H1 (cell line): Measurements from ENCODE around the gene BCL2L12. TPM values are rescaled to one million over a fixed set of nuclear protein-coding genes. Genes with fewer than 3 reads are reported as not detected.

ENCODE experiments used
- CTCF ChIA-PET: fragments of 300-600 bp; sonication (Branson Sonifier 250); formaldehyde crosslinking; loops from one replicate; lab custom pipeline; 2021; ENCODE audit not compliant: partially characterized antibody; lab: Charles Lee
- POLR2A ChIA-PET: fragments of 300-600 bp; sonication (Branson Sonifier 250); formaldehyde crosslinking; loops from one replicate; lab custom pipeline; 2021; ENCODE audit warnings: inconsistent platforms; ENCODE audit not compliant: partially characterized antibody; lab: Charles Lee
- DNase-seq, 2 experiments: peaks; one replicate each; pipeline versions ENCODE4 v3.0.0 to v3.0.0-alpha.2; 2010 to 2022; ENCODE audit warnings: low spot score in 2 of 2, low read depth in 1 of 2, mixed read lengths in 1 of 2
- FAIRE-seq: peaks from 2 replicates; lab custom pipeline; 2011; peaks lifted over from hg19 to GRCh38; lab: Jason Lieb, UNC
- H2AFZ ChIP-seq: 2 replicates; pipeline ENCODE4 v1.8.1; 2012; ENCODE audit warnings: low read length, inconsistent platforms
- H2AK5ac ChIP-seq: 2 replicates; pipeline ENCODE4 v1.6.1; 2013; ENCODE audit warnings: low read depth, low read length
- H2BK120ac ChIP-seq: replicated peaks from 2 replicates; pipeline ENCODE3; 2013; ENCODE audit warnings: low read depth, low read length, inconsistent platforms
- H2BK12ac ChIP-seq: 2 replicates; pipeline ENCODE4 v1.6.1; 2013; ENCODE audit warnings: low read depth, low read length
- H2BK15ac ChIP-seq: 2 replicates; pipeline ENCODE4 v1.6.1; 2013; ENCODE audit warnings: low read length
- H2BK20ac ChIP-seq: 2 replicates; pipeline ENCODE4 v1.6.1; 2013; ENCODE audit warnings: low read length
- H2BK5ac ChIP-seq: 2 replicates; pipeline ENCODE4 v1.6.1; 2013; ENCODE audit warnings: low read depth, low read length
- H3K14ac ChIP-seq: 2 replicates; pipeline ENCODE4 v1.6.1; 2013; ENCODE audit warnings: inconsistent platforms; ENCODE audit not compliant: insufficient read length
- H3K18ac ChIP-seq: 2 replicates; pipeline ENCODE4 v1.6.1; 2013; ENCODE audit warnings: low read length; ENCODE audit errors: extremely low read depth
- H3K23ac ChIP-seq: 2 replicates; pipeline ENCODE4 v1.6.1; 2013; ENCODE audit warnings: inconsistent platforms; ENCODE audit not compliant: insufficient read length
- H3K23me2 ChIP-seq: 2 replicates; pipeline ENCODE4 v1.6.1; 2013; ENCODE audit warnings: low read depth, low read length
- H3K27ac ChIP-seq: 2 replicates; pipeline ENCODE4 v1.6.1; 2011; ENCODE audit warnings: low read depth, low read length, inconsistent platforms
- H3K27me3 ChIP-seq, 4 experiments: replicated peaks in 1 of 4; 1 replicate in 1 of 4; 2 replicates in 3 of 4; pipeline versions ENCODE4 v1.6.1 to v1.8.1; 2011 to 2013; ENCODE audit warnings: low read length in 3 of 4, mild to moderate bottlenecking in 3 of 4, inconsistent platforms in 2 of 4, mixed read lengths in 2 of 4, moderate library complexity in 1 of 4; ENCODE audit not compliant: control insufficient read depth in 3 of 4, insufficient read depth in 3 of 4; ENCODE audit errors: extremely low read depth in 1 of 4
- H3K36me3 ChIP-seq, 4 experiments: 2 replicates each; pipeline versions ENCODE4 v1.6.1 to v1.8.1; 2011 to 2013; ENCODE audit warnings: mild to moderate bottlenecking in 4 of 4, low read length in 3 of 4, moderate library complexity in 2 of 4, control low read depth in 1 of 4, inconsistent platforms in 1 of 4; ENCODE audit not compliant: insufficient read depth in 4 of 4, control insufficient read depth in 2 of 4
- H3K4ac ChIP-seq: replicated peaks from 2 replicates; pipeline ENCODE3; 2013; ENCODE audit warnings: low read length, low read depth, mixed read lengths, inconsistent platforms; ENCODE audit not compliant: insufficient read length
- H3K4me1 ChIP-seq, 4 experiments: replicated peaks in 1 of 4; 1 replicate in 1 of 4; 2 replicates in 3 of 4; pipeline versions ENCODE4 v1.6.1 to v1.8.1; 2011 to 2013; ENCODE audit warnings: low read length in 3 of 4, inconsistent platforms in 2 of 4, mixed read lengths in 1 of 4; ENCODE audit not compliant: insufficient read depth in 4 of 4, control insufficient read depth in 3 of 4
- H3K4me2 ChIP-seq, 2 experiments: 2 replicates each; pipeline versions ENCODE4 v1.6.1 to v1.8.1; 2011 to 2013; ENCODE audit warnings: low read depth in 2 of 2, low read length in 2 of 2, control low read depth in 1 of 2, inconsistent platforms in 1 of 2, mild to moderate bottlenecking in 1 of 2; ENCODE audit not compliant: insufficient read depth in 1 of 2
- H3K4me3 ChIP-seq, 4 experiments: fragments of 200-600, 300-600 bp in 1 of 4; sonication (generic), shearing (Covaris generic), sonication (Bioruptor Twin) in 1 of 4; 2 replicates each; pipeline versions ENCODE4 v1.5.1 to v1.8.1; 2011 to 2016; ENCODE audit warnings: low read length in 4 of 4, low read depth in 3 of 4, control low read depth in 2 of 4, inconsistent platforms in 2 of 4, mild to moderate bottlenecking in 2 of 4, mixed read lengths in 1 of 4, moderate library complexity in 1 of 4; ENCODE audit not compliant: insufficient read depth in 2 of 4; ENCODE audit errors: extremely low read depth in 1 of 4
- H3K56ac ChIP-seq: replicated peaks from 2 replicates; pipeline ENCODE3; 2013; ENCODE audit warnings: low read depth, mild to moderate bottlenecking, mixed read lengths, low read length, inconsistent platforms; ENCODE audit not compliant: insufficient read length
- H3K79me1 ChIP-seq: 2 replicates; pipeline ENCODE4 v1.6.1; 2013; ENCODE audit warnings: low read depth, low read length, control low read depth
- H3K79me2 ChIP-seq, 2 experiments: 2 replicates each; pipeline versions ENCODE4 v1.6.1 to v1.8.1; 2012 to 2013; ENCODE audit warnings: low read length in 2 of 2, mild to moderate bottlenecking in 2 of 2, inconsistent platforms in 1 of 2; ENCODE audit not compliant: insufficient read depth in 2 of 2, control insufficient read depth in 1 of 2
- H3K9ac ChIP-seq, 4 experiments: replicated peaks in 1 of 4; 1 replicate in 1 of 4; 2 replicates in 3 of 4; pipeline versions ENCODE4 v1.6.1 to v1.8.1; 2011 to 2013; ENCODE audit warnings: low read depth in 3 of 4, low read length in 3 of 4, control low read depth in 2 of 4, mild to moderate bottlenecking in 2 of 4, moderate library complexity in 2 of 4, inconsistent platforms in 1 of 4; ENCODE audit errors: extremely low read depth in 1 of 4
- H3K9me3 ChIP-seq, 2 experiments: 2 replicates each; pipeline versions ENCODE4 v1.6.1 to v1.8.1; 2012 to 2013; ENCODE audit warnings: mild to moderate bottlenecking in 2 of 2, moderate library complexity in 2 of 2, control low read depth in 1 of 2, inconsistent platforms in 1 of 2, low read depth in 1 of 2, low read length in 1 of 2, mixed read lengths in 1 of 2; ENCODE audit not compliant: insufficient read depth in 2 of 2
- H4K20me1 ChIP-seq, 2 experiments: replicated peaks in 1 of 2; 2 replicates each; pipeline versions ENCODE3 to v1.8.1; 2011 to 2013; ENCODE audit warnings: inconsistent platforms in 2 of 2, low read length in 2 of 2, mild to moderate bottlenecking in 1 of 2; ENCODE audit not compliant: insufficient read depth in 2 of 2, control insufficient read depth in 1 of 2
- H4K5ac ChIP-seq: 2 replicates; pipeline ENCODE4 v1.6.1; 2013; ENCODE audit warnings: low read length, low read depth, mixed read lengths, inconsistent platforms; ENCODE audit not compliant: insufficient read length
- H4K8ac ChIP-seq: 2 replicates; pipeline ENCODE4 v1.8.0; 2013; ENCODE audit warnings: mild to moderate bottlenecking, moderate library complexity, low read length, inconsistent platforms; ENCODE audit not compliant: insufficient read depth; ENCODE audit errors: extremely low read depth
- H4K91ac ChIP-seq: replicated peaks from 2 replicates; pipeline ENCODE3; 2013; ENCODE audit warnings: low read length, mixed read lengths, inconsistent platforms; ENCODE audit not compliant: insufficient read length
- BCL11A ChIP-seq, 2 experiments: IDR thresholded peaks; one replicate each; pipeline ENCODE4 v1.6.1; 2011; ENCODE audit warnings: low read depth in 2 of 2, low read length in 2 of 2, mild to moderate bottlenecking in 2 of 2
- CTCF ChIP-seq, 3 experiments: IDR thresholded peaks; 1 replicate in 2 of 3; 2 replicates in 1 of 3; pipeline versions ENCODE4 v1.5.1 to v1.6.1; 2011; ENCODE audit warnings: low read length in 3 of 3, mild to moderate bottlenecking in 3 of 3, inconsistent platforms in 2 of 3, low read depth in 1 of 3, moderate library complexity in 1 of 3; ENCODE audit not compliant: insufficient read depth in 1 of 3; ENCODE audit errors: control extremely low read depth in 1 of 3
- POLR2AphosphoS5 ChIP-seq: IDR thresholded peaks from 2 replicates; pipeline ENCODE4 v1.6.1; 2011; ENCODE audit warnings: low read depth, low read length
- SAP30 ChIP-seq: fragments of 300-600 bp; sonication (generic); IDR thresholded peaks from 2 replicates; pipeline ENCODE4 v1.7.1; 2012; ENCODE audit warnings: low read length, moderate library complexity, mild to moderate bottlenecking, inconsistent platforms; ENCODE audit not compliant: insufficient read depth, insufficient replicate concordance
- TBP ChIP-seq: IDR thresholded peaks from 2 replicates; pipeline ENCODE4 v1.6.1; 2011; ENCODE audit warnings: low read depth, low read length, improper control_type of control experiment
- WGBS, 2 experiments: shearing (Covaris generic) in 1 of 2; methylation state at CpG; one replicate each; pipeline versions ENCODE4 v1.1.6 to v1.1.7; 2013 to 2015; ENCODE audit warnings: low lambda C conversion rate in 2 of 2, mixed read lengths in 2 of 2, inconsistent platforms in 1 of 2, low coverage in 1 of 2, missing lambda C conversion rate in 1 of 2; ENCODE audit not compliant: insufficient replicate concordance in 2 of 2, insufficient coverage in 1 of 2, insufficient read length in 1 of 2; ENCODE audit errors: extremely low coverage in 1 of 2, missing lambda C conversion rate in 1 of 2; 5-methylcytosine and 5-hydroxymethylcytosine counted together
- polyA plus RNA-seq, 7 experiments: library from polyadenylated mRNA; depleted of rRNA in 3 of 7; stranded (reverse) in 5 of 7; unstranded in 2 of 7; fragments of >200 nt in 5 of 7; fragments of 200-250 nt in 2 of 7; gene quantifications; 1 replicate in 5 of 7; 2 replicates in 1 of 7; 4 replicates in 1 of 7; pipeline versions ENCODE4 v1.2.1 to v1.2.3, GENCODE V29; 2011 to 2013; ENCODE audit warnings: missing spikeins in 2 of 7, mixed read lengths in 2 of 7
- total RNA-seq: library from RNA; stranded (reverse); fragmentation: NEBNext Ultra II Directional; extraction: Animal tissue kit (Norgen Biotek cat#: 25700); gene quantifications from 2 replicates; pipeline ENCODE4 v1.2.1, GENCODE V29; 2021

BCL2L12 gene
- total and polyA plus RNA-seq, 2 of the 8 experiments (the other 6 are each of a cell fraction or from before 2014, with no cell fraction given): 126 to 209 TPM

DNA sequence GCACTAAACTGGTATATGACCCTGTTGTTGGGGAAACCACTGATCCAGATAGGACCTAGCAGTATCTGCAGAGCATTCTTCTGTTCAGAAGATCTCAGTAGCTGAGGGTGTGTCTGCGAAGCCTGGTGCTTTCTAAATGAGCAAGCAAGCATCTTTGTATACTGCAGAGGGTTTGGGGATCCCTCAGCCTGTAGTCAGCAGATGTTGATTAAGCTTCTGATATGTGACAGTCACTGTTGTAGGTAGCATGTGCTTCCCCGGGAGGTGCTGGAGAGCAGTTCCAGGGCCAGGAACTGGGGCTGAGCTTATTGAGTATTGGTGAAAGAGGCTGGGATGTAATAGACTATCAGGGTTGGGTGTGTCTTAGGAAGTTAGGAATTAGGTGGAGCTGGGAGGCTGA is 22.3 kb upstream of the BCL2L12 start:
- Histone ChIP-seq H4K91ac (no peak overlapping the region), H3K23ac (no peak overlapping the region), H2BK120ac (no peak overlapping the region), H4K20me1 (peaks cover 3 to 21% of the 10 kb centered on the region in 2 experiments), H2BK12ac (no peak overlapping the region), H3K14ac (no peak overlapping the region), H3K4ac (no peak overlapping the region), H3K27ac (no peak overlapping the region), H3K4me2 (peak overlapping the region in 1 of 2 experiments; percentile 87; a peak in 1 of 4 replicates), H3K36me3 (peaks cover 0 to 13% (median 9%) of the 10 kb centered on the region in 4 experiments; a peak in 5 of 8 replicates), H4K8ac (no peak overlapping the region), H3K9ac (peak overlapping the region in 3 of 4 experiments; percentile 23 to 45 (median 25); a peak in 4 of 7 replicates), H4K5ac (no peak overlapping the region), H2BK15ac (no peak overlapping the region), H3K18ac (no peak overlapping the region), H3K23me2 (peaks cover 7% of the 10 kb centered on the region), H3K79me1 (peaks cover 17% of the 10 kb centered on the region), H3K9me3 (no peaks in the 10 kb centered on the region), H3K4me1 (peaks cover 2 to 12% (median 8%) of the 10 kb centered on the region in 4 experiments), H2AK5ac (no peak overlapping the region), H2BK5ac (no peak overlapping the region), H3K56ac (no peak overlapping the region), H2AFZ (no peak overlapping the region), H3K27me3 (no peaks in the 10 kb centered on the region), H2BK20ac (no peak overlapping the region), H3K4me3 (peak overlapping the region in 2 of 4 experiments; percentile 13 to 98; a peak in 2 of 8 replicates), H3K79me2 (peaks cover 10 to 32% of the 10 kb centered on the region in 2 experiments)
- TF ChIP-seq POLR2AphosphoS5 (no peak), SAP30 (no peak), BCL11A (IDR thresholded peaks at IDR 0.05; ENCODE audit: low read depth in 2 of 2, low read length in 2 of 2) (no peak), TBP (no peak), CTCF (IDR thresholded peaks at IDR 0.05; ENCODE audit: control extremely low read depth in 1 of 3, insufficient read depth in 1 of 3, low read depth in 1 of 3, low read length in 3 of 3) (0 out of 4 replicates have a peak, but pooled peaks of 1 of the 3 experiments have one; percentile 12)
- ChIA-PET POLR2A (interaction anchor here (0.6 to 50.7 kb wide), 10 partner anchors 9 to 212 kb away, joined by 3 to 840 read pairs (median 5); partner anchors contain the start of genes BCL2L12, IRF3, PRMT1 and PRR12), CTCF (interaction anchor here (0.6 to 2.9 kb wide), 12 partner anchors 13 to 587 kb away, joined by 3 to 14 read pairs (median 4); partner anchors contain the start of genes BCL2L12 and IRF3)
- 87% methylated on average over 2 of the region's 2 CpGs; no CpG with 5 or more reads in 1 of the 2 experiments for WGBS, 2 experiments
- DNase-seq (no peak), FAIRE-seq (no peak)
